ENCODE data around the gene EDNRA. TPM values are rescaled to one million over a fixed set of nuclear protein-coding genes. Genes with fewer than 3 reads are reported as not detected.

The EDNRA gene
- total and polyA plus RNA-seq, 9 of the 15 experiments (the other 6 are each of a cell fraction or from before 2014, with no cell fraction given): not detected

- TF ChIP-seq ARID2 (IDR thresholded peaks at IDR 0.05): no peak
These were observed 15.6 kb downstream of the EDNRA start (continued) for GRCh38 chr4:147496500-147496899.

DNA sequence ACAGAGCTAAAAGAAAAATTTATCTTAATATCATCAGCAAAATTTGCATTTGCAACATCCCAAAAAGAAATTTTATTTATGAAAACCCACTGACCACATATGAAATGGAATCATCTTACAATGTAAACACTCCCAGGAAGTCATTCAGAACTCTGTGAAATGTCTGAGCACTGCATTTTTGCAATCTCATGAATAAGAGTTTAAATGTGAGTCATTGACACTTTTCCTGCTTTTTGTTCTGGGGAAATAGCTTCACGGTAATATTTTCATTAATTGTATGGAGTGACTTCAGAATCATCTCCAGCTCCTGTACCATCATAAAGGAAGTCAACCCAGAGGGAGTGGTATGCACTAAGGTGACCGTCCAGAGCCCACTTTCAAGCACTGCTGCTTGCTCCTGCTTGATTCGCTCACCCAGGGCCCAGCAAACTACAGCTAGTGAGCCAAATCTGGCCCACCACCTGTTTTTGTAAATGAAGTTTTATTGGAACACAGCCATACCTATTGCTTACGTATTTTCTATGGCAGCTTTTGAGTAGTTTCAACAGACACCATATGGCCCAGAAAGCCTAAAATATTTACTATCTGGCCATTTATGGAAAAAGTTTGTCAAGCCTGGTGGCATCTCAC is 17.2 kb downstream of the EDNRA start:
- no peak for ATAC-seq
- Histone ChIP-seq H3K27me3 (ENCODE audit: control insufficient read depth in 2 of 2, insufficient read depth in 2 of 2, low read length in 2 of 2) (no peaks in the 10 kb centered on the region), H3K4me3 (no peak overlapping the region), H3K27ac (ENCODE audit: extremely low read depth, low read depth, low read length) (no peak overlapping the region), H3K9me3 (replicated peaks; ENCODE audit: control insufficient read depth, insufficient read depth, low read depth, low read length) (no peaks in the 10 kb centered on the region), H4K20me1 (replicated peaks; ENCODE audit: control insufficient read depth, insufficient read depth, low read length) (no peaks in the 10 kb centered on the region), H3K4me2 (ENCODE audit: insufficient read depth, low read length) (no peak overlapping the region), H3K4me1 (replicated peaks in 1 of 2; ENCODE audit: control insufficient read depth in 2 of 2, insufficient read depth in 2 of 2, low read length in 2 of 2) (no peaks in the 10 kb centered on the region), H3K79me2 (ENCODE audit: control insufficient read depth, insufficient read depth, low read length) (no peaks in the 10 kb centered on the region), H3K36me3 (ENCODE audit: control insufficient read depth, insufficient read depth, low read length) (no peaks in the 10 kb centered on the region), H2AFZ (ENCODE audit: low read depth, low read length) (no peak overlapping the region), H3K9me1 (ENCODE audit: control insufficient read depth, insufficient read depth, low read length) (no peaks in the 10 kb centered on the region), H3K9ac (ENCODE audit: insufficient read depth in 1 of 2, low read depth in 2 of 2, low read length in 2 of 2) (no peak overlapping the region)
- FAIRE-seq: no peak
- POLR2A ChIA-PET: no interaction called here
- intact Hi-C loops (cut with micrococcal nuclease) (no loop called here), in situ Hi-C loops (cut with MboI) (no loop called here)
- TF ChIP-seq PHTF2 (CRISPR knock-in tag; IDR thresholded peaks at IDR 0.05) (no peak), HMG20A (CRISPR knock-in tag; conservative IDR thresholded peaks at IDR 0.05) (no peak), KLF10 (CRISPR knock-in tag; IDR thresholded peaks at IDR 0.05) (no peak), ZNF398 (CRISPR knock-in tag; IDR thresholded peaks at IDR 0.05) (no peak), PYGO2 (tag; IDR thresholded peaks at IDR 0.05) (no peak)
- TF ChIP-seq, protein P1, sequence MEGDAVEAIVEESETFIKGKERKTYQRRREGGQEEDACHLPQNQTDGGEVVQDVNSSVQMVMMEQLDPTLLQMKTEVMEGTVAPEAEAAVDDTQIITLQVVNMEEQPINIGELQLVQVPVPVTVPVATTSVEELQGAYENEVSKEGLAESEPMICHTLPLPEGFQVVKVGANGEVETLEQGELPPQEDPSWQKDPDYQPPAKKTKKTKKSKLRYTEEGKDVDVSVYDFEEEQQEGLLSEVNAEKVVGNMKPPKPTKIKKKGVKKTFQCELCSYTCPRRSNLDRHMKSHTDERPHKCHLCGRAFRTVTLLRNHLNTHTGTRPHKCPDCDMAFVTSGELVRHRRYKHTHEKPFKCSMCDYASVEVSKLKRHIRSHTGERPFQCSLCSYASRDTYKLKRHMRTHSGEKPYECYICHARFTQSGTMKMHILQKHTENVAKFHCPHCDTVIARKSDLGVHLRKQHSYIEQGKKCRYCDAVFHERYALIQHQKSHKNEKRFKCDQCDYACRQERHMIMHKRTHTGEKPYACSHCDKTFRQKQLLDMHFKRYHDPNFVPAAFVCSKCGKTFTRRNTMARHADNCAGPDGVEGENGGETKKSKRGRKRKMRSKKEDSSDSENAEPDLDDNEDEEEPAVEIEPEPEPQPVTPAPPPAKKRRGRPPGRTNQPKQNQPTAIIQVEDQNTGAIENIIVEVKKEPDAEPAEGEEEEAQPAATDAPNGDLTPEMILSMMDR (IDR thresholded peaks at IDR 0.05 in 2 of 3, conservative IDR thresholded peaks at IDR 0.05 in 1 of 3; ENCODE audit: insufficient read depth in 2 of 3, low read depth in 1 of 3, low read length in 3 of 3): no peak
- WGBS (ENCODE audit: insufficient coverage, low coverage, missing lambda C conversion rate): 0% methylated on average over 4 of the region's 4 CpGs
- BruUV-seq (replicated peaks): no TSS peak
- CTCF ChIA-PET (ENCODE audit: low intra/inter-chr PET ratio): no interaction called here
- DNase-seq (ENCODE audit: extremely low read depth in 1 of 4, low spot score in 3 of 4): no peak
